K562 (cell line): ENCODE results near the gene PA2G4. TPM values are rescaled to one million over a fixed set of nuclear protein-coding genes. Genes with fewer than 3 reads are reported as not detected.

Source experiments
- ARID1B ChIP-seq: fragments of 450-650 bp; IDR thresholded peaks from 2 replicates; pipeline ENCODE4 v1.6.1; 2016; ENCODE audit warnings: antibody characterized with exemption, mild to moderate bottlenecking, inconsistent platforms
- ATF4 ChIP-seq: fragments of 450-650 bp; formaldehyde crosslinking; IDR thresholded peaks from 2 replicates; pipeline ENCODE4 v1.4.0; 2022; ENCODE audit warnings: mild to moderate bottlenecking, moderate library complexity
- BRD4 ChIP-seq: fragments of 200-600 bp; sonication (generic); IDR thresholded peaks from 2 replicates; pipeline ENCODE4 v1.6.1; 2017; ENCODE audit warnings: inconsistent platforms
- ESRRA ChIP-seq: fragments of 450-650 bp; IDR thresholded peaks from 2 replicates; pipeline ENCODE4 v1.6.1; 2014; ENCODE audit warnings: low read depth, mild to moderate bottlenecking, moderate library complexity, borderline replicate concordance
- ETV5 ChIP-seq: sonication (generic); formaldehyde crosslinking; IDR thresholded peaks from 2 replicates; pipeline ENCODE4 v1.4.0; 2020; ENCODE audit warnings: low read depth, mild to moderate bottlenecking, missing genetic modification reagents
- GABPB1 ChIP-seq: sonication (generic); formaldehyde crosslinking; IDR thresholded peaks from 2 replicates; pipeline ENCODE4 v1.8.0; 2022; ENCODE audit warnings: mild to moderate bottlenecking, missing genetic modification reagents
- GTF2E2 ChIP-seq: fragments of 200-800 bp; sonication (Bioruptor generic); IDR thresholded peaks from 2 replicates; pipeline ENCODE4 v1.6.1; 2016; ENCODE audit warnings: missing genetic modification characterization, missing compliant biosample characterization
- JUNB ChIP-seq: fragments of 450-650 bp; formaldehyde crosslinking; conservative IDR thresholded peaks from 2 replicates; pipeline ENCODE4 v1.4.0; 2020; ENCODE audit warnings: mild to moderate bottlenecking
- KAT7 ChIP-seq: sonication (generic); formaldehyde crosslinking; IDR thresholded peaks from 2 replicates; pipeline ENCODE4 v1.8.0; 2022; ENCODE audit warnings: missing genetic modification reagents, mild to moderate bottlenecking, borderline replicate concordance
- MLLT1 ChIP-seq, 2 experiments: fragments of 450-650 bp; IDR thresholded peaks; 2 replicates each; pipeline ENCODE4 v1.6.1; 2016
- PYGO2 ChIP-seq: fragments of 450-650 bp; IDR thresholded peaks from 2 replicates; pipeline ENCODE4 v1.6.1; 2016; ENCODE audit warnings: mild to moderate bottlenecking, missing genetic modification characterization, moderate library complexity, missing compliant biosample characterization
- RNF219 ChIP-seq: fragments of 250-450 bp; sonication (Bioruptor Pico); IDR thresholded peaks from 2 replicates; pipeline ENCODE4 v1.5.0; 2022; ENCODE audit warnings: mild to moderate bottlenecking
- SAFB2 ChIP-seq: fragments of 200-400 bp; formaldehyde crosslinking; IDR thresholded peaks from 2 replicates; pipeline ENCODE4 v1.6.1; 2018; ENCODE audit warnings: borderline replicate concordance, low read length, low read depth, moderate library complexity; ENCODE audit not compliant: severe bottlenecking
- SRSF1 ChIP-seq: fragments of 200-400 bp; formaldehyde crosslinking; IDR thresholded peaks from 2 replicates; pipeline ENCODE4 v1.6.1; 2017; ENCODE audit warnings: mild to moderate bottlenecking, low read depth, low read length, moderate library complexity
- ZNF347 ChIP-seq: fragments of 450-650 bp; formaldehyde crosslinking; IDR thresholded peaks from 2 replicates; pipeline ENCODE4 v1.4.0; 2020; ENCODE audit warnings: low read depth, mild to moderate bottlenecking, moderate library complexity
- ZNF76 ChIP-seq: fragments of 250-450 bp; sonication (Bioruptor Pico); IDR thresholded peaks from 2 replicates; pipeline ENCODE4 v1.4.0; 2020; ENCODE audit warnings: mild to moderate bottlenecking, moderate library complexity, borderline replicate concordance
- ZNF830 ChIP-seq: fragments of 250-450 bp; sonication (Bioruptor Pico); IDR thresholded peaks from 2 replicates; pipeline ENCODE4 v1.5.0; 2021; ENCODE audit warnings: mild to moderate bottlenecking
- polyA plus RNA-seq, 8 experiments: library from polyadenylated mRNA; depleted of rRNA in 4 of 8; stranded (reverse) in 5 of 8; unstranded in 3 of 8; fragments of >200 nt; fragmentation: Nextera tagmentation in 2 of 8; fragmentation: Illumina TruSeq in 1 of 8; extraction: Ambion mirVana in 2 of 8; extraction: Trizol in 1 of 8; gene quantifications; 2 replicates each; pipeline versions ENCODE4 v1.2.1 to v1.2.3, GENCODE V29; 2011 to 2014; ENCODE audit warnings: inconsistent platforms in 1 of 8, missing spikeins in 1 of 8
- total RNA-seq, 7 experiments: library from RNA; depleted of rRNA in 6 of 7; stranded (reverse); fragments of >200 nt in 6 of 7; fragmentation: Illumina TruSeq in 2 of 7; extraction: Trizol in 2 of 7; gene quantifications; 2 replicates each; pipeline versions ENCODE4 v1.2.1 to v1.2.3, GENCODE V29; 2011 to 2021; ENCODE audit warnings: low replicate concordance in 1 of 7

Gene PA2G4
- total and polyA plus RNA-seq, 9 of the 15 experiments (the other 6 are each of a cell fraction or from before 2014, with no cell fraction given), result 230 to 925 (median 638) TPM

GRCh38 chr12:56158029-56158925, 53.9 kb downstream of the PA2G4 start, which contains the start of gene MYL6 (continued):
- TF ChIP-seq ATF4, result peak; percentile 61
- 0 out of 2 replicates have a peak, but pooled peaks have one; percentile 30 for TF ChIP-seq RNF219
- peak; percentile 65 for TF ChIP-seq ARID1B
- peak; percentile 88; the same call in 1 of the 2 replicates for TF ChIP-seq BRD4
- TF ChIP-seq ZNF830 (CRISPR knock-in tag), result peak; percentile 95
- peak; percentile 76 for TF ChIP-seq ESRRA
- no peak for TF ChIP-seq SRSF1
- peak; percentile 94 to 95 for TF ChIP-seq MLLT1 (IDR thresholded peaks at IDR 0.05)
- TF ChIP-seq ZNF76 (CRISPR knock-in tag), result 0 out of 2 replicates have a peak, but pooled peaks have one; percentile 50
- peak; percentile 81 for TF ChIP-seq GABPB1 (CRISPR knock-in tag)
- peak; percentile 60; the same call in 1 of the 2 replicates for TF ChIP-seq PYGO2
- TF ChIP-seq SAFB2, result no peak
- TF ChIP-seq JUNB (CRISPR knock-in tag), result peak; percentile 99
- TF ChIP-seq ETV5 (CRISPR knock-in tag), result 0 out of 2 replicates have a peak, but pooled peaks have one; percentile 46
- no peak for TF ChIP-seq ZNF347 (CRISPR knock-in tag)
- peak; percentile 60; the same call in 1 of the 2 replicates for TF ChIP-seq GTF2E2 (tag)
- TF ChIP-seq KAT7 (CRISPR knock-in tag), result no peak
